GM19468 (cell line): ENCODE data around the gene AGXT2.
A peak's percentile ranks its signal among the peaks of the same experiment; 100 is the strongest.
"Not testable (repeated sequence)": the region's sequence is repeated elsewhere in the genome, so short reads cannot be mapped to it uniquely, and the experiment has no call there.

Experiments
- ATAC-seq: cut with Tn5 transposase; IDR thresholded peaks from one replicate; pipeline ENCODE4 v1.9.1; 2021; ENCODE audit warnings: mild to moderate bottlenecking, moderate library complexity, moderate number of reproducible peaks; ENCODE audit not compliant: unreplicated experiment; ENCODE audit errors: extremely low read depth

Gene AGXT2

DNA sequence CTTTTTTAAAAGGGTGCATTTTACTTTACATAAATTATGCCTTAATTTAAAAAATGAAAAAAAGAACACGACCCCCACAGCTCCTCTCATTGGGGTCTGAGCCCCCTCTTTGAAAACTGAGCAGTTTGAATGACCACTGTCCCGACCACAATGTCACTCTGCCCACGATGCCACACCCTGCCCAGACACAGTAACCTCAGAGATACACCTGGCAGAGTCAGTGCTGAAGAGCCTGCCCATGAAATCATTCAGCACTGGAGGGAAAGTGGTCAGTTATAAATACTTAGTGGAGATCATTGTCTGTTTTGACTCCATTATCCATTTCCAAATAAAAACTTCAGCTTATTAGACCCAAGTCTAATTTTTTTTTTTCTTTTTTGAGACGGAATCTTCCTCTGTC, 69.1 kb downstream of the AGXT2 start:
- ATAC-seq = peak; percentile 37

DNA sequence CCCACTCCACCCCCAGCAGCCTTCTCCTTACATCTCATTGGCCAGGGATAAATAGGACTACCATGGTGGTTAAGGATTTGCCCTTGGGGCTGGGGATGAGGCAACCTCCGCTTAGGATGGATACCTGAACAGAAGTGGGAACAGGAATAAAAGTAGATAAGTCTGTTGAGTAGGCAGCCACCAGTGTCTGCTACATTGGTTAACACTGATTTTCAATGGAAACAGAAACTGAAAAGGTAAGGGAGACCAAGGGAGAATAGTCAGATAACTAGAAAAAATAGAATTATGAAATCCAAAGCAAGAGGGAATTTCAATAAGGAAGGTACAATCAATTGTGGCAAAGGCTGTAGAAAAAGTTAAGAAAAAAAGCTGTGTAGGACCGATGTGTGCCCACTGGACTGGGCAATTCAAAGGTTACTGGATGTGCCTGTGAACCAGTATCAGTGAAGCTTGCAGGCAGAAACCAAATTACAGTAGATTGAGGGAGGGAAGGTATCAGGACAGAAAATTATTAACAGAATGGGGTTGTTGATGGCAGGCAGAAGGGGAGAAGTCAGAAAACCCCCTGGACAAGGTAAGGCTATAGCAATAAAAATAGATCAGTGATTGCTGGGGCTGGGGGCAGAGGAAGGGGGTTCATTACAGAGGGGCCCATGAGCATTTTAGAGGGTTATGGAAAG, 69.7 kb downstream of the AGXT2 start:
- ATAC-seq = peak; percentile 38

DNA sequence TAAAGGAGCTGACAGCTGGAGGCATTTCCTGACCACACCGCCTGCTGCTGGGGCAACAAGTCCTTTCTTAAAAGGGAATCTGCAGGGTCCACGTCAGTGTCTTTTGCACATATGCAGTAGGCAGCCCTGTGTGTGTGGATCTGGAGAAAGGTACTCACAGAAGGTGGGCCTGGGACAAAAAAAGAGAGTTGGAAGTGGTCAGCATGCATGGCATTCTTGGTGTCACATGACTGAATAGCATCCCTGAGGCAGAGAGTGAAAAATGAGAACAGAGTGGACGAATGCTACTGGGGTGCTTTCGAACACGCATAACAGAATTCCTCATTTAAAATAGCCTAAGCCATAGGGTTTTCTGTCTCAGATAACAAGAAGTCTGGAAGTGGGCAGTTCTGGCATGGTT, 71.4 kb downstream of the AGXT2 start:
- ATAC-seq = no peak

DNA sequence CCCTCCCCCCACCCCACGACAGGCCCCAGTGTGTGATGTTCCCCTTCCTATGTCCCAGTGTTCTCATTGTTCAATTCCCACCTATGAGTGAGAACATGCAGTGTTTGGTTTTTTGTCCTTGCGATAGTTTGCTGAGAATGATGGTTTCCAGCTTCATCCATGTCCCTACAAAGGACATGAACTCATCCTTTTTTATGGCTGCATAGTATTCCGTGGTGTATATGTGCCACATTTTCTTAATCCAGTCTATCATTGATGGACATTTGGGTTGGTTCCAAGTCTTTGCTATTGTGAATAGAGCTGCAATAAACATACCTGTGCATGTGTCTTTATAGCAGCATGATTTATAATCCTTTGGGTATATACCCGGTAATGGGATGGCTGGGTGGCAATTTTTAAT, 76.1 kb downstream of the AGXT2 start:
- ATAC-seq = not testable (repeated sequence)

DNA sequence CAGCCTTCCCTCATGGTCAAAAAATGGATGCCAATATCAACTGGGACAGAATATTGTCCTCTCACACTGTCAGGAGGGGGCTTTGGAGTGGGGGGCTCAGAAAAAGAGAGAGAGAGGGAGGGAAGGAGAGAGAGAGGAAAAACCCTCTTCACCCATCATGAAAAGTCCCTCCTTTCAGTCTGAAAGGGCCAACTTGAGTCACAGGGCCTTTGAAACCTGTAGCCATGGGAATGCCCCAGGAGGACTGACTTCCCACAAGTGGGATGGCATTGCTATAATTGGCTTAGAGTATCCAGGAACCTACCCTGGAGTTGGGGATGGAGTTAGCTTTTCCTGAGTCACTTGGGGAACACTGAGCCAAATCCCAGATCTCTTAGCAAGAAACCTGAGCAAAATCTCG, 77.2 kb downstream of the AGXT2 start:
- ATAC-seq = no peak

DNA sequence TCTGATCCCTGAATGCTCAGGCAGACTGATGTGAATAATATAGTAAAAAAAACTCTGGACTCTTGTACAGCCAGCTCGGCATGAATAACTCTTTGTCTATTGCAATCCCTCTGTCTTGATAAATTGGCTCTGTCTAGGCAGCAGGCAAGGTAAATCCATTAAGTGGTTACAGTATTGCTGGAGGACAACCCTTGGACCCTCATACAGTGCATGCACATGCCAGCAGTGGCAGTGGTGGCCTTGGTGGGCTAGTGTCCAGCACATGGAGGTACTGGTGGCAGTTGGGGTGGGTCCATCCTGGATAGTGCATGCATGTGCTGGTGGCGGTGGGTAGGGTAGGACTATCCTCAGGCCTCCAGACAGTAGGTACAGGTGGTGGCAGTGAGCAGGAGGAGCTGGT, 79.5 kb downstream of the AGXT2 start:
- ATAC-seq = no peak

DNA sequence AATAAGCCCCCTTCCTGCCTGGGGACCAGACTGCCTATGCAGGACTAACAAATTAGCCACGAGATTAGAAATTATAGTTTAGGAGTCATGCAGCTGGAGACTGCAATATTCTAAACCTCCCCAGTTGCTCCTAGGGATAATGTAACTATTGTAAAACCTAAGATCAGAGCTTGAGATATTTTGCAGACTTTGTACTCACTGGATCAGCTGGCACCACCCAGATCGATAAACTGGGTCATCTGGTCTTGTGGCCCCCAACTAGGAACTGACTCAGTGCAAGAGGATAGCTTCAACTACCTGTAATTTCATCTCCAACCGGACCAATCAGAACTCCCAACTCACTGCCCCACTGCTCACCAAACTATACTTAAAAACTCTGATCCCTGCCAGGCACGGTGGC, 80.2 kb downstream of the AGXT2 start:
- ATAC-seq = no peak

DNA sequence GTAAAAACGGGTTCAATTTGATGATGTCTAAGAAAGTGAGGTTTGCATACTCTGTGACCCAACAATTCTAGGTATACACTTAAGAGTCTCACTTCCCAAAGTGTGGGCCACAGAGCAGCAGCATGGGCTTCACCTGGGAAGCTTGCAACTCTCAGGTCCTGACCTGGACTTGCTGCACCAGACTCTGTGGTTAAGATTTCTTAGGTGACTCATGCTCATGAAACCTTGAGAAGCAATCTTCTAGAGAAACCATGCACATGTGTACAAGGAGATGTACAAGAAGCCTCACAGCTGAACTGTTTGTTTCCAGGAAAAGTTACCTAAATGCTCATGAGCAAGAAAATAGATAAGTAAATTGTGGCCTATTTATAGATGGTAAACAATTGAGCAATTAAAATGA, 88.4 kb downstream of the AGXT2 start:
- peak; percentile 79 for ATAC-seq

DNA sequence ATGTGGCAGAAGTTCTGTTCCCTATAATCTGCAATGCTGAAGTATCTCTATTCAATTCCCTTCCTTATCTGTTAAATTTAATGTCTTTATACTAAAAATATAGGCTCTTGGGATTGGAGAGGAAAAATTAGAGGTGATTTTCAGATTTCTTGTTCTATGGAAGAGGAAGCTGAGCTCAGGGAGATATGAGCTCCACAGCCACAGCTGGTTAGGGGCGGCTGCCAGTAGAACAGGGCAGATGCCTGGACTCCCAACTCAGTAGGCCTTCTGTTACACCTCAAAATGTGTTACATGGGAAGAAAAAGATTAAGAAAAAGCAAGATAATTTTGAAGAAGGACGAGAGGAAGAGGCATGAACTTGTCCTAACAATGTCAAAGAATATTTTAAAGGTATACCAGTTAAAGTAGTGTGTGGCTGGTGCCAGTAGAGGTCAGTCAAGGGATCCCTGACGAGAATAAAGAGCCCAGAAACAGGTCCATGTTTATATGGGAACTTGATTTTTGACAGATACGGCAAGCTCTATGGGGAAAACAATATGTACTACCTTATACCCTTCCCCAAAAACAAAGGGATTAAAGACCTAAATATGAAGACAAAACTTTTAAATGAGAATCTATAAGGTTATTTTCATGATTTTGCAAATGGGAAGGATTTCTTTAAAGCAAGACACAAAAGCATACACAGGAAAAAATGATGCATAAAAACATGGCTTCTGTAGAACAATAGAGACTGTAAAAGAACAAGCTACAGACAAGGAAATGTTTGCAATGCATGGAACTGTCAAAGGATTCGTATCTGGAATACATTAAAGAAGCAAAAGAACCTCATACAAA, 89.7 kb downstream of the AGXT2 start:
- no peak for ATAC-seq

DNA sequence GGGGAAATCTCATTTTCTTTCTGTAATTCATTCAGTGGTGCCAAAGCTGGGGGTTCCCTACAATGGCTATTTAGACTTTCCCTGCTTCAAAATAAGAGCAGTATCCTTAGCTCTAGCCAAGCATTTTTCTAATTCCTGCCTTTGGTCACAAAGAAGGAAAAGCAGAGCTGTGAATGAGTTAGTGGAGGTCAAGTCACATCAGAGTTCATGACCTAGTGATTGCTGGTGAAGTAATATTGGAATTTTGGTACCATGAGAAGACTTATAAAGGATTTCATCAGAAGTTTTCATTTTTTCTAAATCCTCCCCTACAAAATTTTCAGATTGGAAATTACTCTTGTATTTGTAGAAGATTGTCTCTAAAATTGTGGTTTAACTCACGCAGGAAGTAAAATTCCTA, 90.4 kb downstream of the AGXT2 start:
- ATAC-seq = no peak
